Bronchial epithelial cell (primary cell): ENCODE results near the gene PGBD5. TPM values are rescaled to one million over a fixed set of nuclear protein-coding genes. Genes with fewer than 3 reads are reported as not detected.

Experiments
- DNase-seq: peaks from one replicate; pipeline ENCODE4 v3.0.0-alpha.2; 2010; ENCODE audit warnings: low read depth
- FAIRE-seq: peaks from 2 replicates; lab custom pipeline; 2011; peaks lifted over from hg19 to GRCh38; lab: Jason Lieb, UNC
- H3K27me3 ChIP-seq: 2 replicates; pipeline ENCODE4 v1.5.1; 2011; ENCODE audit warnings: low read length; ENCODE audit not compliant: control insufficient read depth, insufficient read depth
- H3K36me3 ChIP-seq: 2 replicates; pipeline ENCODE4 v1.5.1; 2011; ENCODE audit warnings: low read length; ENCODE audit not compliant: control insufficient read depth, insufficient read depth
- H3K4me3 ChIP-seq: 2 replicates; pipeline ENCODE4 v1.5.1; 2011; ENCODE audit warnings: mild to moderate bottlenecking, low read depth, low read length, control low read depth
- total RNA-seq: library from RNA; depleted of rRNA; stranded (reverse); fragments of >200 nt; gene quantifications from 2 replicates; pipeline ENCODE4 v1.2.1, GENCODE V29; 2014
- TF ChIP-seq, protein P1 (sequence below): IDR thresholded peaks from 2 replicates; pipeline ENCODE4 v1.5.1; 2011; ENCODE audit warnings: mild to moderate bottlenecking, moderate library complexity, low read length, control low read depth, inconsistent platforms; ENCODE audit not compliant: insufficient read depth, severe bottlenecking

PGBD5 gene
- total RNA-seq, 1 donor from 2014 or later = under 0.01 TPM

DNA sequence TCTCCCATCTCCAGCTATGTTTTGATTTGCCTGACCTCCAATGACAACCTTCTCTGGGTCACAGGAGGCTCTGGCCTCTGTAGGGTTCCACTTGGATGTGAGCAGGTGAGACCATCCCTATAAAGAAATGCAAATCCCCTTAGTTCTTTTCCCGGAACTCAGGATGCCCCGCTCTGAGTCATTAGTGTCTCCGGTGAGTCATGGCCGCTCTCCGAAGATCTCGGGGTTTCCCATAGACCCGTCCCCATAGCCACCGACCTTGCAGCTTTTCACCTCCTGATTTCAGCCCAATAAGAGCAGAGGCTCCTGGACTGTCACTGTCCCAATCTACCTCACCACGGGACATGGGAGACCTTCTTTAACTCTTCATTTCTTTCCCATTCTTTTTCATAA lies 98.2 kb downstream of the PGBD5 start:
- H3K4me3 ChIP-seq = no peak overlapping the region
- H3K27me3 ChIP-seq = no peaks in the 10 kb centered on the region
- FAIRE-seq (no peak), DNase-seq (no peak)
- no peaks in the 10 kb centered on the region for H3K36me3 ChIP-seq
- TF ChIP-seq, protein P1, sequence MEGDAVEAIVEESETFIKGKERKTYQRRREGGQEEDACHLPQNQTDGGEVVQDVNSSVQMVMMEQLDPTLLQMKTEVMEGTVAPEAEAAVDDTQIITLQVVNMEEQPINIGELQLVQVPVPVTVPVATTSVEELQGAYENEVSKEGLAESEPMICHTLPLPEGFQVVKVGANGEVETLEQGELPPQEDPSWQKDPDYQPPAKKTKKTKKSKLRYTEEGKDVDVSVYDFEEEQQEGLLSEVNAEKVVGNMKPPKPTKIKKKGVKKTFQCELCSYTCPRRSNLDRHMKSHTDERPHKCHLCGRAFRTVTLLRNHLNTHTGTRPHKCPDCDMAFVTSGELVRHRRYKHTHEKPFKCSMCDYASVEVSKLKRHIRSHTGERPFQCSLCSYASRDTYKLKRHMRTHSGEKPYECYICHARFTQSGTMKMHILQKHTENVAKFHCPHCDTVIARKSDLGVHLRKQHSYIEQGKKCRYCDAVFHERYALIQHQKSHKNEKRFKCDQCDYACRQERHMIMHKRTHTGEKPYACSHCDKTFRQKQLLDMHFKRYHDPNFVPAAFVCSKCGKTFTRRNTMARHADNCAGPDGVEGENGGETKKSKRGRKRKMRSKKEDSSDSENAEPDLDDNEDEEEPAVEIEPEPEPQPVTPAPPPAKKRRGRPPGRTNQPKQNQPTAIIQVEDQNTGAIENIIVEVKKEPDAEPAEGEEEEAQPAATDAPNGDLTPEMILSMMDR = no peak

DNA sequence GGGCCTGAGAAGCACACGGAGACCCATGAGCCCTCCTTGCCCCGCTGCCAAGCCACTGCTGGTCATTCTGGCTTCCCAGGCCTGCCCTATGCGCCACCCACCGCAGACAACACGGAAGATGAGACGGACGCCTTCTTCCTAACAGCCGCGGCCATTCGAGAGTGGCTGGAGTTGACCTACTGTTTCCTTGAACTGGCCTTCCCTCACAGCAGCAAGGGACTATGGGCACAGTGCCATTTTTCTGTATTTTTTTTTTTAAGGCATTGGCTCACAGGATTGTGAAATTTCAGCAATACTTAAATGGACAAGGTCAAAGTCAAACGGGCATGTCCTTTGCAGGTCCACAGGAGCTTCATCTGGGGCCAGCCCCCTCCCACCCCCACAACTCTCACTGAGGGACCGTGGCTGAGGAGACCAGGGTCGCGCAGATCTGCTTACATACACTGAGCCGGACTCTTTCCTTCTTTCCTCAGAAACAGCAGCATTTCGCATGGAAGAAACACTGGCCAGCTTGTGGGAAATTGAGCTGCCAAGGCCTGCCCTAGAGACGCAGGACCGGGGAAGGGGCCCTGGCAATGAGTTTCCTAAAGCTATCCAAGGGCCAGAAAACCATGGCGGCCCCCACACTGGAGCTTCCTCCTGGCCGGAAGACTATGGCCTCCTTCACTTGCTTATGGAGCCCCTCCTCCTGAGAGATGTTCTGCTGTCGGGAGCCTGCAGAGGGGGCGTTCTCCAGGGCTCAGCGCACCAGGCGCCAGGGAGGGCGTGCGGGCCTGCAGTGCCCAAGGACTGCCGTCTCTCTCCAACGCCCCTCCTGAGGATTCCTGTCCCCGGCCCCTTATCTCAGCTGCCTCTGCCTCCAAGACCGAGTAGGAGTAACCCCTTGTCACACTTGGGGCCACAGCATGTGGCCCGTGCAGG lies 98.9 kb downstream of the PGBD5 start:
- H3K27me3 ChIP-seq = no peaks in the 10 kb centered on the region
- FAIRE-seq = no peak
- H3K4me3 ChIP-seq = no peak overlapping the region
- TF ChIP-seq, protein P1 = no peak
- DNase-seq = no peak
- no peaks in the 10 kb centered on the region for H3K36me3 ChIP-seq

GRCh38 chr1:230323686-230324085 lies 102.4 kb downstream of the PGBD5 start:
- no peak for FAIRE-seq

GRCh38 chr1:230322967-230323547 lies 103.1 kb downstream of the PGBD5 start:
- no peak overlapping the region for H3K4me3 ChIP-seq
- DNase-seq (no peak), FAIRE-seq (no peak)
- TF ChIP-seq, protein P1 = no peak
- H3K27me3 ChIP-seq = no peaks in the 10 kb centered on the region
- H3K36me3 ChIP-seq = no peaks in the 10 kb centered on the region

More at GRCh38 chr1:230323686-230324085, 102.4 kb downstream of the PGBD5 start:
- no peaks in the 10 kb centered on the region for H3K27me3 ChIP-seq
- H3K4me3 ChIP-seq = no peak overlapping the region
- DNase-seq = no peak
- TF ChIP-seq, protein P1 = no peak
- no peaks in the 10 kb centered on the region for H3K36me3 ChIP-seq

- no peak for FAIRE-seq
Observed at GRCh38 chr1:230322421-230322756, 103.7 kb downstream of the PGBD5 start.

More at GRCh38 chr1:230322421-230322756, 103.7 kb downstream of the PGBD5 start:
- TF ChIP-seq, protein P1 = no peak
- DNase-seq = no peak
- Histone ChIP-seq H3K36me3 (no peaks in the 10 kb centered on the region), H3K27me3 (no peaks in the 10 kb centered on the region), H3K4me3 (no peak overlapping the region)
